Hepatocyte (in vitro differentiated cells): ENCODE results near the gene SGCG. TPM values are rescaled to one million over a fixed set of nuclear protein-coding genes. Genes with fewer than 3 reads are reported as not detected.

ENCODE experiments used
- DNase-seq: peaks from one replicate; pipeline ENCODE4 v3.0.0-alpha.2; 2016; ENCODE audit warnings: low spot score
- H2AFZ ChIP-seq: fragments of 200-600 bp; sonication (generic); 2 replicates; pipeline ENCODE4 v1.6.0; 2016; ENCODE audit warnings: antibody characterized with exemption, mild to moderate bottlenecking
- H3K27ac ChIP-seq: fragments of 200-600 bp; sonication (generic); 2 replicates; pipeline ENCODE4 v1.5.1; 2016; ENCODE audit warnings: mild to moderate bottlenecking
- H3K27me3 ChIP-seq: fragments of 200-600 bp; sonication (generic); 2 replicates; pipeline ENCODE4 v1.6.1; 2016
- H3K36me3 ChIP-seq: fragments of 200-600 bp; sonication (generic); replicated peaks from 2 replicates; pipeline ENCODE4 v1.5.1; 2016; ENCODE audit warnings: low read depth; ENCODE audit not compliant: insufficient read depth
- H3K4me1 ChIP-seq: fragments of 200-600 bp; sonication (generic); 2 replicates; pipeline ENCODE4 v1.5.1; 2016; ENCODE audit warnings: mild to moderate bottlenecking, moderate library complexity; ENCODE audit not compliant: insufficient read depth
- H3K4me2 ChIP-seq: fragments of 200-600 bp; sonication (generic); 2 replicates; pipeline ENCODE4 v1.6.0; 2016
- H3K4me3 ChIP-seq: fragments of 200-600 bp; sonication (generic); 2 replicates; pipeline ENCODE4 v1.5.1; 2016; ENCODE audit warnings: mild to moderate bottlenecking
- H3K79me2 ChIP-seq: fragments of 200-600 bp; sonication (generic); 2 replicates; pipeline ENCODE4 v1.6.0; 2017; ENCODE audit warnings: mild to moderate bottlenecking
- H3K9me2 ChIP-seq: fragments of 200-600 bp; sonication (generic); replicated peaks from 2 replicates; pipeline ENCODE4 v1.6.0; 2017; ENCODE audit warnings: mild to moderate bottlenecking; ENCODE audit not compliant: insufficient read depth
- H3K9me3 ChIP-seq: fragments of 200-600 bp; sonication (generic); 2 replicates; pipeline ENCODE4 v1.5.1; 2016; ENCODE audit warnings: low read depth, mild to moderate bottlenecking
- H4K20me1 ChIP-seq: fragments of 200-600 bp; sonication (generic); 2 replicates; pipeline ENCODE4 v1.6.0; 2016; ENCODE audit warnings: mild to moderate bottlenecking; ENCODE audit not compliant: insufficient read depth, poor library complexity, severe bottlenecking
- CTCF ChIP-seq: fragments of 200-600 bp; sonication (generic); IDR thresholded peaks from 2 replicates; pipeline ENCODE4 v1.5.1; 2016; ENCODE audit warnings: antibody characterized with exemption, mild to moderate bottlenecking; ENCODE audit not compliant: poor library complexity
- EZH2 ChIP-seq: fragments of 200-600 bp; sonication (generic); IDR thresholded peaks from 2 replicates; pipeline ENCODE4 v1.6.1; 2016; ENCODE audit warnings: antibody characterized with exemption, mild to moderate bottlenecking, borderline replicate concordance
- EZH2phosphoT487 ChIP-seq: fragments of 200-600 bp; sonication (generic); IDR thresholded peaks from one replicate; pipeline ENCODE4 v1.6.1; 2018; ENCODE audit warnings: antibody characterized with exemption, mild to moderate bottlenecking, low read depth, moderate library complexity; ENCODE audit not compliant: unreplicated experiment, severe bottlenecking
- WGBS: methylation state at CpG from one replicate; pipeline ENCODE4 v1.1.6; 2016; ENCODE audit warnings: low lambda C conversion rate; ENCODE audit errors: missing lambda C conversion rate; 5-methylcytosine and 5-hydroxymethylcytosine counted together
- polyA plus RNA-seq: library from polyadenylated mRNA; unstranded; fragments of >200 nt; fragmentation: Nextera tagmentation; extraction: Ambion mirVana; gene quantifications from 2 replicates; pipeline ENCODE4 v1.2.1, GENCODE V29; 2016
- total RNA-seq: library from RNA; depleted of rRNA; stranded (reverse); fragments of >200 nt; gene quantifications from 2 replicates; pipeline ENCODE4 v1.2.3, GENCODE V29; 2014

SGCG gene
- total and polyA plus RNA-seq, 2 experiments from 2014 or later: 2.7 to 3.1 TPM

- no peaks in the 10 kb centered on the region for H3K4me1 ChIP-seq
- H3K9me2 ChIP-seq: no peaks in the 10 kb centered on the region
- no peak overlapping the region for H3K4me3 ChIP-seq
- H2AFZ ChIP-seq: no peak overlapping the region
- H4K20me1 ChIP-seq: no peaks in the 10 kb centered on the region
- H3K27ac ChIP-seq: no peak overlapping the region
- H3K79me2 ChIP-seq: no peaks in the 10 kb centered on the region
- 88% methylated on average over 3 of the region's 3 CpGs for WGBS
- H3K27me3 ChIP-seq: no peaks in the 10 kb centered on the region
- H3K9me3 ChIP-seq: no peaks in the 10 kb centered on the region
- no peaks in the 10 kb centered on the region for H3K36me3 ChIP-seq
- TF ChIP-seq CTCF (no peak), EZH2 (no peak), EZH2phosphoT487 (no peak)
- H3K4me2 ChIP-seq: no peak overlapping the region
- no peak for DNase-seq
Measured at GRCh38 chr13:23319883-23320224, 139.1 kb downstream of the SGCG start.

DNA sequence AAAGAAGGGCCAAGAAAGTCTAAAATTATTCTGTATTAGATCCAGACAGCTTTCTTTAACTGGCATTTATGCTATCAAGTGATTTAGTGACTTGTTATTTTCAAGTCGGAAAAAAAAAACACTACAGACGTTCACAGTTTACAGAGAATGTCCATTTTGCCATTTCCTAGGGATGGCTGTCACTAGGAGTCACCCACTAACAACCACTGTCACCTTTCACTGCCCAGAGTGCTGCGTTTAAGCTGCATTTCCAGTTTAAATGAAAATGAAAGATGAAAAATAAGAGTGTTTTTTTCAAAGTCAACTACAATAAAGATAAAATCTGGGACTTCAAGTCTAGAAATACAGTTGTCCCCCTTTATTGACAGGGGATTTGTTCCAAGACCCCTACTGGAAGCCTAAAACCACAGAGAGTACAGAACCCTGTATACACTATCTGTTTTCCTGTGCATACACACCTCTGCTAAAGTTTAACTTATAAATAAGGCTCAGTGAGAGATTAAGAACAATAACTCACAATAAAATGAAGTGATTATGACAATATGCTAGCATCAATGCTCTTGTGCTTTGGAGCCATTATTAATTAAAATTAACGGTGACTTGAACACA is 140.3 kb downstream of the SGCG start:
- no peaks in the 10 kb centered on the region for H3K79me2 ChIP-seq
- no peak overlapping the region for H2AFZ ChIP-seq
- no peaks in the 10 kb centered on the region for H3K27me3 ChIP-seq
- H3K4me2 ChIP-seq: peak overlapping the region; percentile 8
- 60% methylated on average over 4 of the region's 4 CpGs for WGBS
- TF ChIP-seq EZH2phosphoT487 (no peak), EZH2 (no peak), CTCF (no peak)
- H3K4me1 ChIP-seq: no peaks in the 10 kb centered on the region
- H3K9me2 ChIP-seq: no peaks in the 10 kb centered on the region
- no peaks in the 10 kb centered on the region for H3K9me3 ChIP-seq
- no peak for DNase-seq
- no peak overlapping the region for H3K4me3 ChIP-seq
- H3K27ac ChIP-seq: peak overlapping the region; percentile 2
- H3K36me3 ChIP-seq: no peaks in the 10 kb centered on the region
- H4K20me1 ChIP-seq: no peaks in the 10 kb centered on the region

- no peaks in the 10 kb centered on the region for H3K9me2 ChIP-seq
- H3K79me2 ChIP-seq: no peaks in the 10 kb centered on the region
- H4K20me1 ChIP-seq: no peaks in the 10 kb centered on the region
- no peaks in the 10 kb centered on the region for H3K4me1 ChIP-seq
- H2AFZ ChIP-seq: no peak overlapping the region
- no peaks in the 10 kb centered on the region for H3K27me3 ChIP-seq
- no peaks in the 10 kb centered on the region for H3K36me3 ChIP-seq
- peak overlapping the region; percentile 8 for H3K4me2 ChIP-seq
- H3K27ac ChIP-seq: no peak overlapping the region
- H3K4me3 ChIP-seq: no peak overlapping the region
- WGBS: 65% methylated on average over 6 of the region's 6 CpGs
- TF ChIP-seq CTCF (no peak), EZH2phosphoT487 (no peak), EZH2 (no peak)
- peak; percentile 62 for DNase-seq
- no peaks in the 10 kb centered on the region for H3K9me3 ChIP-seq
Measured at GRCh38 chr13:23321535-23322241, 140.9 kb downstream of the SGCG start.
